K562 (cell line): ENCODE data around the gene OXNAD1. TPM values are rescaled to one million over a fixed set of nuclear protein-coding genes. Genes with fewer than 3 reads are reported as not detected.

Experiments used
- ARHGAP35 ChIP-seq: fragments of 450-650 bp; IDR thresholded peaks from 2 replicates; pipeline ENCODE4 v1.6.1; 2018; ENCODE audit not compliant: partially characterized antibody
- DEAF1 ChIP-seq: fragments of 450-650 bp; formaldehyde crosslinking; IDR thresholded peaks from 2 replicates; pipeline ENCODE4 v1.4.0; 2020; ENCODE audit warnings: mild to moderate bottlenecking, moderate library complexity
- DNMT1 ChIP-seq: fragments of 450-650 bp; IDR thresholded peaks from 2 replicates; pipeline ENCODE4 v1.6.1; 2016; ENCODE audit warnings: antibody characterized with exemption, mild to moderate bottlenecking
- E2F3 ChIP-seq: fragments of 250-450 bp; sonication (Bioruptor Pico); IDR thresholded peaks from 2 replicates; pipeline ENCODE4 v1.4.0; 2020; ENCODE audit warnings: mild to moderate bottlenecking
- GTF3C2 ChIP-seq: IDR thresholded peaks from 3 replicates; pipeline ENCODE4 v1.6.1; 2011; ENCODE audit warnings: borderline replicate concordance, mild to moderate bottlenecking, moderate library complexity; ENCODE audit not compliant: insufficient read length; ENCODE audit errors: extremely low read depth
- HLTF ChIP-seq: fragments of 450-650 bp; IDR thresholded peaks from 2 replicates; pipeline ENCODE4 v1.6.1; 2016
- ID3 ChIP-seq, 2 experiments: fragments of 250-450 bp in 1 of 2; fragments of 450-650 bp in 1 of 2; sonication (Bioruptor Pico) in 1 of 2; IDR thresholded peaks; 2 replicates each; pipeline versions ENCODE4 v1.6.1 to v1.8.0; 2016 to 2021; ENCODE audit warnings: mild to moderate bottlenecking in 2 of 2, moderate library complexity in 2 of 2, missing compliant biosample characterization in 1 of 2, missing genetic modification characterization in 1 of 2
- PHTF2 ChIP-seq: fragments of 250-450 bp; sonication (Bioruptor Pico); IDR thresholded peaks from 2 replicates; pipeline ENCODE4 v1.5.0; 2021; ENCODE audit warnings: mild to moderate bottlenecking
- RBBP5 ChIP-seq: fragments of 200-600 bp; sonication (generic); IDR thresholded peaks from 2 replicates; pipeline ENCODE4 v1.6.1; 2012; ENCODE audit warnings: borderline replicate concordance, mild to moderate bottlenecking, low read length, control low read depth, inconsistent platforms; ENCODE audit not compliant: insufficient read depth, poor library complexity, severe bottlenecking
- RNF2 ChIP-seq: sonication (generic); IDR thresholded peaks from 2 replicates; pipeline ENCODE4 v1.6.1; 2016
- SETDB1 ChIP-seq: IDR thresholded peaks from one replicate; pipeline ENCODE4 v1.6.1; 2012; ENCODE audit warnings: low read length, control low read depth, inconsistent platforms
- SLC30A9 ChIP-seq: fragments of 250-450 bp; sonication (Bioruptor Pico); IDR thresholded peaks from 2 replicates; pipeline ENCODE4 v1.8.0; 2022; ENCODE audit warnings: mild to moderate bottlenecking, moderate library complexity
- ZFP30 ChIP-seq: fragments of 250-450 bp; sonication (Bioruptor Pico); IDR thresholded peaks from 2 replicates; pipeline ENCODE4 v1.8.0; 2022; ENCODE audit warnings: moderate library complexity, mild to moderate bottlenecking, inconsistent platforms, borderline replicate concordance
- ZNF407 ChIP-seq: fragments of 450-650 bp; IDR thresholded peaks from 2 replicates; pipeline ENCODE4 v1.6.1; 2016; ENCODE audit warnings: low read depth
- polyA plus RNA-seq, 8 experiments: library from polyadenylated mRNA; depleted of rRNA in 4 of 8; stranded (reverse) in 5 of 8; unstranded in 3 of 8; fragments of >200 nt; fragmentation: Nextera tagmentation in 2 of 8; fragmentation: Illumina TruSeq in 1 of 8; extraction: Ambion mirVana in 2 of 8; extraction: Trizol in 1 of 8; gene quantifications; 2 replicates each; pipeline versions ENCODE4 v1.2.1 to v1.2.3, GENCODE V29; 2011 to 2014; ENCODE audit warnings: inconsistent platforms in 1 of 8, missing spikeins in 1 of 8
- total RNA-seq, 7 experiments: library from RNA; depleted of rRNA in 6 of 7; stranded (reverse); fragments of >200 nt in 6 of 7; fragmentation: Illumina TruSeq in 2 of 7; extraction: Trizol in 2 of 7; gene quantifications; 2 replicates each; pipeline versions ENCODE4 v1.2.1 to v1.2.3, GENCODE V29; 2011 to 2021; ENCODE audit warnings: low replicate concordance in 1 of 7

Gene OXNAD1
- total and polyA plus RNA-seq, 9 of the 15 experiments (the other 6 are each of a cell fraction or from before 2014, with no cell fraction given) = 12.8 to 44.4 (median 41.1) TPM

- TF ChIP-seq E2F3 (CRISPR knock-in tag) (peak; percentile 64), SETDB1 (no peak), RBBP5 (peak; percentile 86), ZNF407 (no peak), ID3 (CRISPR knock-in tag; IDR thresholded peaks at IDR 0.05) (no peak), ID3 (tag; IDR thresholded peaks at IDR 0.05) (peak; percentile 65; the same call in 1 of the 2 replicates), RNF2 (no peak; the same call in 1 of the 2 replicates), SLC30A9 (CRISPR knock-in tag) (no peak), PHTF2 (no peak), ZFP30 (CRISPR knock-in tag) (no peak), DNMT1 (no peak), ARHGAP35 (no peak), HLTF (no peak), DEAF1 (peak; percentile 33; the same call in 1 of the 2 replicates), GTF3C2 (no peak)
These were observed at the start of gene OXNAD1, which contains the start of gene DPH3 (continued) for GRCh38 chr3:16264708-16265454.
